Stimulated activated CD8-positive, alpha-beta memory T cell treated with anti-CD3 and anti-CD28 coated beads, Interleukin-7, amount 100 ng/mL, for 48 hours (primary cell): ENCODE measurements around the gene APBA2.

Experiments used
- DNase-seq, 2 donors: peaks; one replicate each; pipeline ENCODE4 v3.0.0-alpha.2; 2020; ENCODE audit warnings: low read depth in 1 of 2; ENCODE audit errors: extremely low read depth in 1 of 2

Gene APBA2

DNA sequence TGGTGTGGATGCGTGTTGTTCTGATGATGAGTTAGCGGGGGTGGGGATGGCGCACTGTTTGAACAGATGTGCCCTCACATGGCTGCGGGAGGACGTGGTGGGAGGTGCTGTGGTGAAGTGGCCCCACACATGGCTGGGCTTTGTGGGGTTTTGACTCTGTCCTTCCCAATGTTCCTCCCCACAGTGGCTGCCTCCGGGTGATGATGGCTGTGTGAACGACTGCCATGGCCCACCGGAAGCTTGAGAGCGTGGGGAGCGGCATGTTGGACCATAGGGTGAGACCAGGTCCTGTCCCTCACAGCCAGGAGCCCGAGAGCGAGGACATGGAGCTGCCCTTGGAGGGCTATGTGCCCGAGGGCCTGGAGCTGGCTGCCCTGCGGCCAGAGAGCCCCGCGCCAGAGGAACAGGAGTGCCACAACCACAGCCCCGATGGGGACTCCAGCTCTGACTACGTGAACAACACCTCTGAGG is 167.9 kb downstream of the APBA2 start:
- DNase-seq, result no peak

DNA sequence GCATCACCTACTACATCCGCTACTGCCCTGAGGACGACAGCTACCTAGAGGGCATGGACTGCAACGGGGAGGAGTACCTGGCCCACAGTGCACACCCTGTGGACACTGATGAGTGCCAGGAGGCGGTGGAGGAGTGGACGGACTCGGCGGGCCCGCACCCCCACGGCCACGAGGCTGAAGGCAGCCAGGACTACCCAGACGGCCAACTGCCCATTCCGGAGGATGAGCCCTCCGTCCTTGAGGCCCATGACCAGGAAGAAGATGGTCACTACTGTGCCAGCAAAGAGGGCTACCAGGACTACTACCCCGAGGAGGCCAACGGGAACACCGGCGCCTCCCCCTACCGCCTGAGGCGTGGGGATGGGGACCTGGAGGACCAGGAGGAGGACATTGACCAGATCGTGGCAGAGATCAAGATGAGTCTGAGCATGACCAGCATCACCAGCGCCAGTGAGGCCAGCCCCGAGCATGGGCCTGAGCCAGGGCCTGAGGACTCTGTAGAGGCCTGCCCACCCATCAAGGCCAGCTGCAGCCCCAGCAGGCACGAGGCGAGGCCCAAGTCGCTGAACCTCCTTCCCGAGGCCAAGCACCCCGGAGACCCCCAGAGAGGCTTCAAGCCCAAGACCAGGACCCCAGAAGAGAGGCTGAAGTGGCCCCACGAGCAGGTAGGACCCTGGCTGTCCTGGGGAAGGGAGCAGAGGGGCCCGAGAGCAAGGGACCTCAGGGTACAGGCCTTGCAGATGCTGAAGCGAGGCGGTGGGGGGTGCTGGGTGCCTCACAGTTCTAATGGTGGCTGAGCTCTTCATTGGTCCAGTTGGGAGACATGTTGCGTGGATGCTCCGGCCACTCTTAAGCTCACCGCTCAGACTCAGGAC is 168.6 kb downstream of the APBA2 start:
- no peak for DNase-seq

DNA sequence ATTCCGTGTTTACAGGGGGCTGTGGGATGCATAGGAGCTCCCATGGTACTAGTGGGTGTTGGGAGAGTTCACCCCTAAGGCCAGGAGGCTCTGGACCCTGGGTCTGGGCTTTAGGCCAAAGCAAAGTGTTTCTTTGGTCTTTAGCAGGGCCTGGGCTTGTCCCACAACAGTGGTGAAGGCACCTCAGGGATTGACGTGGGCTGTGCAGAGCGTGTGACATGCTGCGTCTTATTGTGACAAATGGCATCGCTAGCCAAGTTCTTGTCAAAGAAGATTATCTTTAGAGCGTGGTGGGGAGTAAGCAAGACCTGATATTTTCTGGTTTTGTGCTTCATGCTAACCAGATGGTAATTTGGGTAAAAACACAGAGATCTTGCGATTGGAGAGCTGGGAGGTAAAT is 170.1 kb downstream of the APBA2 start:
- DNase-seq, result no peak

DNA sequence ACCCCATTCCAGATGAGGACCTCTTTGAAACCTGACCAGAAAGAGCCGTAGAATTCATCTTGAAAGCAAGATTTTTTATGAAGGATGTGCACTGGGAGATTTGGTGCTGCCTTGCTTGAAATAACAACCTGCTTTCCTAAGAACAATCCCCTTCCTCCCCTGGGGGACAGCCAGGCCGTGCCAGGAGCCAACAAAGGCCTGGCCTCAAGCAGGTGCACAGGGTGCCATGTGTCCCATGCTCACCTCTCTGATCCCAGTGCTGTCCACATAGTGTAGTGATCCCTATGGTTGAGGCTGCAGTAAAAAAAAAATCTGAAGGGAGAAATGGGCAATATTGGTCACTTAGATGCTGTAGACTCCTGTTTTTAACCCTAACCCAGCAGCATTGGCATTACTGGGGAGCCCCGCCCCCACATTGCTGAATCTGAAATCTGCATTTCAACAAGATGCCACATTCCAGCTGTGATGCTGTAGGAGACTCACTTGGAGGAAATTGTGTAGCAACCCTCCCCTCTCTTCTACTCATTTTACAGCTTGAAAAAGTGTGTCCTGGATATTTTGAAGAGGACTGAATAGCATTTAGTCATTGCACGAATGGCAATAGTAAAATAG is 171.2 kb downstream of the APBA2 start:
- DNase-seq, result no peak

DNA sequence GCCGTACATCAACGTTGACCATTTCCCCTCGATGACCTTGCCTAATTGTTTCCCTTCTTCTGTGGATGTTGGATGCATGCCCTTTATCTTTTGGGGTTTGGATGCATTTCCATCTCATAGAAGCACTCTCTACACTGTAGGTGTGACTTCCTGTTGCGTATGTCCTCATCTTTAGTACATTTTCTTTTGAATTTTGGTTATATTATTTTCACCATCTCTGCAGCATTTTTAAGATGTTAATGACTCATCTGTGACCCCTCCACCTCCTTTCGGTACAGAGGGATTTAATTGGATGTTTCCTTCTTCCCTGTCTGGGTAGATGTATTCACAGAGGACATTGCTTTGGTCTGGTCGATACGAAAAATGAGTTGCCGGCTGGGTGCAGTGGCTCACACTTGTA is 172.1 kb downstream of the APBA2 start:
- no peak for DNase-seq

DNA sequence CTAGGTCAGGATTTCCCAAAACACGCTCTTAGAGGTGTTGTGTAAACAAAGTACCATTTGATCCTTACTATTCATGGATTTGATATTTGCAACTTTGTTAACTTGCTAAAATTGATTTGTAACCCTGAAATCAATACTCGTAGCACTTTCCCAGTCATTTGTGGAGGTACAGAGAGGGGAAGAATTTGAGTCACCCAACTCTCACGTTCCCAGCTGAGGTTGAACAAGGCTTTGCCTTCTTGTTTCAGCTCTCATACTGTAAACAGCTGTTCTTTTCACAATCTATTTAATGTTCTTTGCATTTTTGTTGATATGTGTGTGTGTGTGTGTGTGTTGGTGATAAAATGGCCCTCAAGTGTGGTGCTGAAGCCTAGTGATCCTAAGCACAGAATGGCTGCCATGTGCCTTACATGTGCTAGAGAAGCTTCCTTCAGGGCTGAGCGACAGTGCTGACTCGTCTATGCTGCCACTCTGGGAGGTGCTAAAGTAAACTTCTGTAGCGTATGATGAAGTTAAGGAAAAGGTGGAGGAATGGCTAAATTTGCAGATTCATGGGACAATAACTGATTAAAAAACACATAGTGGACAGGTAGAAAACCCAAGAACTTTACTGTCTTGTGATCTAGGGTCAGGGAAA is 173.2 kb downstream of the APBA2 start:
- no peak for DNase-seq

DNA sequence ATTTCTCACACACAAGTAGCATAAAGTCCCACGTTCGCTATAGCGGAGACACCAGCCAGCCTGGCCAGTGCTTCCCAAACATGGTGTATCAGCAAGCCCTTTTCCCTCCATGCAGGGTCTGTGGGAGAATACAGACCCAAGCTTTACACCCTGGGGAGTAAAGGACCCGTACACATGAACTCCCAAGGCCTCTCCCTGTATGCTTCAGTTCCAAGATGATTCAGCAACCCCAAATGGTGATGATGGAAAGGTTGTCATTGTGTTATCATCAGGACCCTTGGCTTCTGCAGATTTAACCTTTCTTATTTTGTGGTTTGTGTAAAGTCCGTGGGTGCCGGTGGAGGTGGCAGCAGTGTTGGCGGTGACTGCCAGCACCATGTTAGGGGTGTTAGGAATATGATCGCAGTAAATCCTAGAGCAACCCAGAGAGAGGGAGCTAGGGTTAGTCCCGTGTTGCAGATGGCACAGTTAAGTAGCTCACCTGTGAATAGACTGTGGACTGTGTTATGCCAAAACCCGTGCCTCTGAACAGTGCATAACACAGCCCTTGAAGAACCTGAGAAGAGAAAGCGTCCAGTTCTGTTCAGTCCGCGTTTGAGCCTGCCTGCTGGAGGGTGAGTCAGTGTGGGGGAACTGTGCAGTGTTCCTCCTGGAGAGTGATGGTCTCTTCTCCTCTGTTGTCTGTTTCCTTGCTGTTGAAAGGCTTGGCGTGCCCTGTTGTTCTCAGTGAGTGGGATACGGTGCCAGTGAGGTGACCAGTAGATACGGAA is 174.3 kb downstream of the APBA2 start:
- no peak for DNase-seq

DNA sequence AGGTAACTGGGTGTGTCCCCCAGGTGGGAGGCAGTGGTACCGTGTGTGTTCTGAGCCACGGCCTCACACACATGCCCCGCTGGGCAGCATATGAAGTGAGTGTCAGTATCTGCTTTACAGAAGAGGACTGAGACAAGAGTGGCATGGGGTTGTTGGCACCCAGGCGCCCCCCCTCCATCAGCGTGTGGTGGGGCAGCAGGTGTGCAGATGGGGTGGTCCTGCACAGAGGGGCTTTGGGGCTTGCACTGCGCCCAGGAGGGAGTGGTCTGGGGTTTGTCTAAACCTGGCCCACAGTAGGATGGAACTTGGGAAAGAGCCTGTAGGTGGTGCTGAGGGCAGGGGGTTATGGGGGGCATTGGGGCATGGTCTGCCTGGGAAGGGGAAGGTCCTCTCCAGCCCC is 176.0 kb downstream of the APBA2 start:
- no peak for DNase-seq

DNA sequence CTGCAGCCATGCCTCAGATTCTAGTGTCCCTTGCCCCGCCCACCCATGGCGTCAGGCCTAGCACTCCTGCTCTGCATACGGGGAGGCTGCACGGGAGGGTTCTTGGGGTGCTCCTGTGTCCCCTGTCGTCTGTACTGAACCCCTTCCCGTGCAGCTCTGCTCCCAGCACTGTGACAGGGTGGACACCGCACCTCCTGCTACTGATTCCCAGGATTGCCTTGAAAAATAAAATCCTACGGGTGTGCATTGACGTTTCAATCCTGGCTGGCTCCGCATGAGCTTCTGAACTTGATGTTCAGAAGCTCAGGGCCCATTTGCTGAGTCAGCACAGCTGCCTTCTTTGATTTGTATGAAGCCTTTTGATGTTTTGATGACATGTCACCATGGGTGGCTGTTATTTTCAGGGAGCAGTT is 176.4 kb downstream of the APBA2 start:
- DNase-seq, result no peak

DNA sequence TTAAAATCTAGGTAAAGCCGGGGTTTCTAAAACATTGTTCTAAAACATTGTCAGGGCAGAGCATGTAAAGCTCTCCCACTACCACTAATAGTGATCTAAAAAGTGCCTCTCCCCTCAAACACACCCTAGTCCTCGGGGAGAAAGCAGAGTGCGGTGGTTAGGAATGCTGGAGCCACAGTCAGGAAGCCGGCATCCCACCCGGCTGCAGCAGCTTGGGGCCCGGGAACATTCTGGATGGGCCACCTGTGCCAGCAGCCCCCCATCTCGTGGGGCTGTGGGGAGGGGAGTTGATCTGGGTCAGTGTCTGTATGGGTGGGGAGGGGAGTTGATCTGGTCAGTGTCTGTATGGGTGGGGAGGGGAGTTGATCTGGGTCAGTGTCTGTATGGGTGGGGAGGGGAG is 176.9 kb downstream of the APBA2 start:
- no peak for DNase-seq

DNA sequence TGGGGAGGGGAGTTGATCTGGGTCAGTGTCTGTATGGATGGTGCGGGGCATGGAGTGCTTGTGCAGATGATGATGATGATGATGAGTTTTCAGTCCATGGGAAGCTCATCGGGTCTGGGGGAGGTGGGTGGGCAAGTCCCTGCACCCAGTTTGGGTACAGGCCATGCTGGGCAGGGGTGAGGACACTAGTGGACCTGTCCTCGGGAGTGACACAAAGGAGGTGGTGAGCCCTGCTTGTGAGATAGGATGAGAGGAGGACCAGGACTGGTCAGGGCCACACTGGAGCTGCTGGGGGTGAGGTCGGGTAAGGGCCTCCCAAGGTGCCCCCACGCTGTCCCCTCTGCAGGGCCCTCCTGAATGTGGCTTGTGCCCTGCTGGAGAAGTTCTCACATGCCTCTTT is 177.9 kb downstream of the APBA2 start:
- no peak for DNase-seq

DNA sequence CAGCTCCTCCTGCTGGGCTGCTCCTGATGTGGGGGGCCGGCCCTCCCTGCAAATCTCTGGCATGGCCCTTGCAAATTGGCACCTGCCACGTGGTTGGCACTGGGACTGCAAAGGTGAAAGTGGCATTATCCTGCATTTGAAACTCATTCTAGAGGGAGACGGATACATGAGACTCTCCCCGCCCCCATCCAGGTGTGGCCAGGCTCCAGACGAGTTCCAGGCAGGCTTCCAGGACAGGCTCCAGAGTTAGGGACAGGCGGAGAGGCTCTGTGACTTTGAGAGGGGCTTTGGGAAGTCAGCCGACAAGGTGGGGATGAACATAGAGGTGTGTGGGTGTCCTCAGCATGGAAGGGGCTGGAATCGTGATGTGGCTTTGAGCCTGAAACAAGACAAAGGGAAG is 178.5 kb downstream of the APBA2 start:
- DNase-seq, result no peak

DNA sequence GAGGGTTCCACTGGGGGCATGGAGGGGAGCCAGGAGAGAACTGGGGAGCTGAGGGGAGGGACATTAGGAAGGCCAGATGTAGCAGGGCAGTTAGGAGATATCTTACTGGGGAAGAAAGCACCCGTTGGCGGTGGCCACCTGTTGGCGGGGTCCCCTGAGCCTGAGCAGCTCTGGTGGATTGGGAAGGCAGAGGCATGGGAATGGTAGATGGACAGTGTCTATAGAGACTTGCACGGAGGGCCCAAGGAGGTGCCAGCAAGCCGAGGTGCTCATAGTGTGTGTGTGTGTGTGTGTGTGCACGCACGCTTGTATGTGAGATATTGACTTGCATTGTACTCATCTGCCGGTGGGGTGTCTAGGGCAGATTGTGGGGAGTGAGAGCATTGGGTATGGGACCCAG is 179.0 kb downstream of the APBA2 start:
- no peak for DNase-seq

DNA sequence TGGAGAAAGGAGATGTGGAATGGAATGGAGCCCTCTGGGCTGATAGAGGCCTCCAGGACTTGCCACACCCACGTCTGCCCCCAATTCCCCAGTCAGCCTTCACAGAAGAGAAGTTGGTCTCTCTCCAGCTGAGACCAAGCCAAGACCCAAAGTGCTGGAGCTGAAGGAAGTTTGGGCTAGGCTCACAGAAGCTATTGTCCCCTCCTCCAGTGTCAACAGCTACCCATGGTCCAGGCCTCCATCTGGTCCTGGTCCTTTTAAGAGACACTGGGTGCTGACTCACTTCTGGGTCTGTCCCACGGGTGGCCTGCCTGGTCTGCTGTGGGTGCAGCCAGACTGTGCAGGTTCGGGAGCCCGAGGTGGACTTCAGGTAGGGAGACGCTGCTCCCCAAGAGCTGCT is 179.8 kb downstream of the APBA2 start:
- DNase-seq, result no peak

DNA sequence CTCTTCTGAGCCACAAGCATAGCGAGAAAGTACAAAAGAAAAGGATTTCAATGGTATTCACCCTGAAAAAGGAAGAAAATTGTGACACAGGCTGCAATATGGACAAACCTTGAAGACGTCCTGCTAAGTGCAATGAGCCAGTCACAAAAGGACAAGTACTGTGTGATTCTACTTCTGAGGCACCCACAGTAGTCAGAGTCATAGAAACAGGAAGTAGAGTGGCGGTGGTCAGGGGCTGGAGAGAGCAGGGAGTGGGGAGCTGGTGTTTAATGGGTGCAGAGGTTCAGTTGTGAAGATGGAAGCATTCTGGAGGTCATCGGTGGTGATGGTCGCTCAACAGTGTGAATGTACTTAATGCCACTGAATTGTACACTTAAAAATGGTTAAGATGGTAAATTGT is 180.5 kb downstream of the APBA2 start:
- no peak for DNase-seq

DNA sequence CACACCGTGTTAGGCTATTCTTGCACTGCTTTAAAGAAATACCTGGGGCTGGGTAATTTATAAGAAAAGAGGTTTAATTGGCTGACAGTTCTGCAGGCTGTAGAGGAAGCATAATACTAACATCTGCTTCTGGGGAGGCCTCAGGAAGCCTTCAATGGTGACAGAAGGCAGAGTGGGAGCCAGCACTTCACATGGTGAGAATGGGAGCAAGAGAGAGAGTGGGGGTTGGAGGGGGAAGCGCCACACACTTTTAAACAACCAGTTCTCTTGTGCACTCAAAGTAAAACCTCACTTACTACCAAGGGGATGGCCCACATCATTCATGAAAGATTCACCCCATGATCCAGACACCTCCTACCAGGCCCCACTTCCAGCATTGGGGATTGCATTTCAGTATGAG is 181.1 kb downstream of the APBA2 start:
- DNase-seq, result no peak

DNA sequence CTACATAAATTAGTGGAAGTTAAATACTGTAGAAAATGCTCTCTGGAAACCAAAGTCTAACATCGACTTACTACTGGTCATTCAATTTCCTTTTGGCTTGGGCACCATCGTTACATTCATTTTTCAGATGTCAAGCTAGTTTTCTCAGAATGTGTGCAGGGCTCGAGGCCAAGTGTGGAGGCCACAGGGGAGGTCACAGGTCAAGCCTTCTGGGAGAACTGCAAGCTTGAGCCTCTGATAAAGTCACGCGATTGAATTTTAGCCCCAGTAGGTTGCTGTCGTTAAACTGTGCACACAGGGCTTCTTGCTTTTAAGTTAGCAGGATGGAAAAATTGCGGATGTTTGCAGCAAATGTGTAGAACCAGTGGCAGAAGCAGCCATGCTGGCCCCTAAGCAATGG is 182.2 kb downstream of the APBA2 start:
- no peak for DNase-seq

DNA sequence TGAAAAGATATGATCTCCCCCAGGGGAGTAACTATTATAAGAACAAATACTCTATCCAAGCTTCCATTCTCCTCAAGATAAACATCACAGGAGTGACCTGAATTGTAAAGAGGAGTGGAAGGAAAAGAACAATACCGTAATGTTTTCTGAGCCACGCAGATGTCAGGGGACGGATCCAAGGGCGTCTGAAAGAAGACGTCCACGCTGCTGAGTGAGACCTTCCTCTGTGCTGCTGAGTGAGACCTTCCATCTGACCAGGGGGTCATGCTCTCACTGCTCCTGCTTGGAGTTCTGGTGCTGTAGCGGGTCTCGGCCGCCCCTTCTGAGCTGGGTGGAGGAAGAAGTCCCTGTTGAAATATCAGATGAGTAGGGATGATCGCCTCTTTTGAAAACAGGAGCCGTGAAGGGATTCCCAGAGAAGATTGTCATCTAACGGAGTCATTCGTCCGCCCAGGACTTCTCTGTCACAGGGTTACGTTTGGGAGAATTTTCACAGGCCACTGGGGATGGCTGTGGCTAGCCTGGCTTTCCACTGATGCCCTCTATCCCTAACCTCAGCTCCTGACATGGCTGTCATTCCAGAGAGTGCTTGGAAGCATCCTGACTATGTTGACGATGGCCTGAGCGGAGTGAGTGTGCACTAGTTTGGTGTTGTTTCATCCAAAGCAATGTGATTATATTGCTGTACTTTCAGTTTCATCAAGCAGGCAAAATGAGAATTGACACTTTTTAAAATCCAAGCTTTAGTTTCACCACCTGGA is 184.9 kb downstream of the APBA2 start:
- no peak for DNase-seq

DNA sequence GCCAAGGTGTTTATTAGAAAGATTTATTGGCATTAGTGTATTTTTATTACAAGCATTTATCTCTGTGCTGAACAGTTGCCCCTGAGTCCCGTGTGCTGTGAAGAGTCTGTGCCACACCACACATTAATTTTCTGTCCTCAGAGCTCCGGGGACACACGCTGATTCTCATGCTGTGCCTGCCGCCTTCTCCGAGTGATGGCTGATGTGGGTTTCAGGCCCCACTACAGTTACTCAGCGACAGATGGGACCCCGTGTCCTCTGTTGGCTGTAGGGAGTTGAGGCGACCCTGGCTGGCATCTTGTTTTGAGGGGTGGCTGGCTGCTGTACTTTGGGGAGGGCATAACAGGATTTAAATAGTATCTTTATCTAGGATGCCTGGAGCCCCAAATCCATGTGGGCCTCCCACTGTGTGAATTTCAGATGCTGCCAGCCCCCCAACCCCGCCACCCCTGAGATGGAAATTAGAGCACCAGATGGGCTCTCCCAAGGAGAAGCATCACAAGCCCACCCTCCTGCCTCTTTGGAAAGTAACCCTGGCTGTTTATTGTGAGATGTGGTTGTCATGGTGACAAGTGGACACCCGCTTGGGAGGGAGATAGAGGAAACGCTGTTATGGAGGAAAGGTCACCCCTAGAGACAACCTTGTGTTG is 185.6 kb downstream of the APBA2 start:
- DNase-seq, result no peak

DNA sequence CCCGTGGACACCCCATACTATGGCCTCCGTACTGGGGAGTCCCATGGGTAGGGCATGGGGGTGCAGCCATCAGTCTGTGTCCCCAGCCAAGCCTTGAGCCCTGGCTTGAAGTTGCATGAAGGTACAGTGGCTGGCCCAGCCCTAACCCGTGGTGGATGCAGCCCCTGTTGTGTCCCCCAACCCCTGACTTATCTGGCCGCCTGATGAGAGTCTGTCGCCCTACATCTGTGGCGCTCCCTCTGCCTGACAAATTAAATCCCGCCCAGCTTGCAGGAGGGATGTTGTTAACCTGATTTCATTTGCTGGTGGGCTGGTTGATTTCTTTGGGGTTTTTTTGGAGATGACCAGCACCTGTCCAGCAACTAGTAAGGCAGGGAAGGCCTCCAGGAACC is 186.1 kb downstream of the APBA2 start:
- no peak for DNase-seq
